GM12875 (cell line): Measurements from ENCODE around the gene PPFIA2.

ENCODE experiments used
- H3K4me3 ChIP-seq: one replicate; pipeline ENCODE4 v1.5.1; 2011; ENCODE audit warnings: low read depth, low read length, control low read depth
- TF ChIP-seq, protein P1 (sequence below): IDR thresholded peaks from 2 replicates; pipeline ENCODE4 v1.5.1; 2011; ENCODE audit warnings: low read depth, mild to moderate bottlenecking, control low read depth, inconsistent platforms, low read length, moderate library complexity, borderline replicate concordance; ENCODE audit not compliant: insufficient read depth

Gene PPFIA2

DNA sequence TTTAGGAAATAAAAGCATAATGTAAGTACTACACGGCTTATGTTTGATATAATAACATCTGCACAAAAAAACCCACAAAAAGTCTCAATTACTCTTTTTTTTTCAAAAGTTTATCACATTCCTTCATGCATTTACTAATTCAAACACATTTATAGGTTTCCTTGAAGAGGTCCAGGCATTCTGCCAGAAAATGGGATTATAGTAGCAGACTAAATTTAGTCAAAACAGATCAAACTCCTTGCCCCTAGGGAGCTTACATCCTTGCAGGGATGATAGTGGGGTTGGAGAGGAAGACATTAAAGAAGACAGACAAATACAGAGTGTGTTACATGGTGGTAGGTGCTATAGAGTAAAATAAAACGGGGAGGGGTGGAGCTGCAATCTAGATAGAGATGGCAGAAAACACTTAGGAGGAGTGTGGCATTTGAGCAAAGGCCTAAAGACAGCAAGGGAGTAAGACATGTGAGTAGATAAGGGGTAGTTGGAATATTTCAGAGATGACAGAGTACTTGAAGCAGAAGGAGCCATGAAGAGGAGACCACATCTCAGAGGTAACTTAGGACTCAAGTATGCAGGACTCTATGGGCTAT, 266.9 kb downstream of the PPFIA2 start:
- no peak overlapping the region for H3K4me3 ChIP-seq
- TF ChIP-seq, protein P1, sequence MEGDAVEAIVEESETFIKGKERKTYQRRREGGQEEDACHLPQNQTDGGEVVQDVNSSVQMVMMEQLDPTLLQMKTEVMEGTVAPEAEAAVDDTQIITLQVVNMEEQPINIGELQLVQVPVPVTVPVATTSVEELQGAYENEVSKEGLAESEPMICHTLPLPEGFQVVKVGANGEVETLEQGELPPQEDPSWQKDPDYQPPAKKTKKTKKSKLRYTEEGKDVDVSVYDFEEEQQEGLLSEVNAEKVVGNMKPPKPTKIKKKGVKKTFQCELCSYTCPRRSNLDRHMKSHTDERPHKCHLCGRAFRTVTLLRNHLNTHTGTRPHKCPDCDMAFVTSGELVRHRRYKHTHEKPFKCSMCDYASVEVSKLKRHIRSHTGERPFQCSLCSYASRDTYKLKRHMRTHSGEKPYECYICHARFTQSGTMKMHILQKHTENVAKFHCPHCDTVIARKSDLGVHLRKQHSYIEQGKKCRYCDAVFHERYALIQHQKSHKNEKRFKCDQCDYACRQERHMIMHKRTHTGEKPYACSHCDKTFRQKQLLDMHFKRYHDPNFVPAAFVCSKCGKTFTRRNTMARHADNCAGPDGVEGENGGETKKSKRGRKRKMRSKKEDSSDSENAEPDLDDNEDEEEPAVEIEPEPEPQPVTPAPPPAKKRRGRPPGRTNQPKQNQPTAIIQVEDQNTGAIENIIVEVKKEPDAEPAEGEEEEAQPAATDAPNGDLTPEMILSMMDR = no peak

DNA sequence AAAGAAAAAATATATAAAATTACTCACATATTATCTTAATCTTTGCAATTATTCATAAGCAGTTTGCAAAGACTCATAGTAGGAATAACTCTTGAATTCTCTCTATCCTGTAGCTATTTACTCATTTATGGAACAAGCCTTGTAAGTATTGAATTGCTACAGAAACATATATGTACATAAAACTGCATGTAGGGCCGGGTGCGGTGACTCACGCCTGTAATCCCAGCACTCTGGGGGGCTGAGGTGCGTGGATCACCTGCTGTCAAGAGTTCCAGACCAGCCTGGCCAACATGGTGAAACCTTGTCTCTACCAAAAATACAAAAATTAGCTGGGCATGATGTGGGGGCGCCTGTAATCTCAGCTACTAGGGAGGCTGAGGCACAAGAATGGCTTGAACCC, 286.2 kb downstream of the PPFIA2 start:
- TF ChIP-seq, protein P1 = no peak
- H3K4me3 ChIP-seq = no peak overlapping the region

DNA sequence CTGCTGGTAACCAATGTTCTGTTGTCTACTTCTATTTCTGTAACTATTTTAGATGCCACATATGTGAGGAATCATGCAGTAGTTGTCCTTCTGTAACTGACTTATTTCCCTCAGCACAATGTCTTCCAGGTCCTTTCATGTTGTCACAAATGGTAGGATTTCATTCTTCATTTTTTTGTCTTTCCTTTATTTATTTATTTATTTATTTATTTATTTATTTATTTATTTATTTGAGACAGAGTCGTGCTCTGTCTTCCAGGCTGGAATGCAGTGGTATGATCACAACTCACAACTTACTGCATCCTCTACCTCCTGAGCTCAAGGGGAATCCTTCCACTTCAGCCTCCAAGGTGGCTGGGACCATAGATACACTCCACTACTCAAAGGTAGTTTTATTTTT, 288.2 kb downstream of the PPFIA2 start:
- TF ChIP-seq, protein P1 = no peak
- H3K4me3 ChIP-seq = no peak overlapping the region

DNA sequence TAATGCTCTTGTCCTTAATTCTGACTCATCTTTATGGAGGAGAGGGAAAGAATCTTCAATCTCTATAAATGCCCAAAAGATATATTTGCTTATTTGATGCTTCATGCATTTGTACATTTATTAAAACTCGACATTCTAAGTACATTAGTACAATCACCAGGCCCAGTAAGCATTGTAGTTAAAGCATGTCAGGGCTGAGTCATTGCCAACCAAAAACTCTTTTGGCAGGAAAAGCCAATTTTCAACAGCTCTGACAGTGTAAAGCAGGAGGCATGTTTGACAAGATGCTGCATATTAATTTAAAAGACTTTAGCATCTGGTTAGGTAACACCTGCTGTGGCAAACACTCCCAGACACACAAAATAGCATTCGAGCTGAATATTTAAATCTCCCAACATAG, 290.9 kb downstream of the PPFIA2 start:
- TF ChIP-seq, protein P1 = no peak
- no peak overlapping the region for H3K4me3 ChIP-seq

DNA sequence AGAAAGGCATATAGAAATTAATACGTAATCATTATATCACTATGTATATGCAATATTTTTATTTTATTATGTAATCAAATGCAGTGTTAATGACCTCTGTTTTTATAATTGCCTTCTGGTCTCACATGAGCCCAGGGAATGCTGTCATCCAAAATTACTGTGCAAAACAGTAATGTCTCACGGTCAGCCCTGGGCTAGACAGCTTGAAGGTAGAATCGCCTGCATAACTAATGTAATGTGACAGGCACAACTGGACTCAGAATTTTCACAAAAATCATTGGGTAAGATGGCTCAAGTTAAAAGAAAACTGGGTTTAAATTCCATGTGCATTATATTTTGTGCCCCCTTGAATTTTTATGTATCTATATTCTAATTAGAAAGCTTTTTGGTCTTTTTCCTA, 293.3 kb downstream of the PPFIA2 start:
- TF ChIP-seq, protein P1 = no peak
- H3K4me3 ChIP-seq = no peak overlapping the region

DNA sequence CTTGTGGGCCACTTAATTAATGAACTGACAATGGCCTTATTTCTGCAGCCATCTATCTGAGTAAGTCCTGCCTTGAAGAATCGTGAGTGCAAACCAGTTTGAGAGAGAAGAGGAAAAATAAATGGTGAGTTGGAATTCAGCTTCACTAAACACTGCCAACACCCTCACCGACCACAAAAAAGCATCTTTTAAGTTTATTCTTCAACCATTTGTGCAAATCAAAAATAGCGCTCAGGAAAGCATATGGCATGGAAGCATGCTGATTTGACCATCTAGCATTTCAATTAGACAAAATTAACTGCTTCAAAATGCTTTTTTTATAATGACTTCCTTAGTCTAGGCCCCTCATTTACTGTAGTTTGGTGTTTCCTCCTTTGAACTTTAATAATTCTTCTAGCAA, 294.0 kb downstream of the PPFIA2 start:
- TF ChIP-seq, protein P1 = no peak
- H3K4me3 ChIP-seq = no peak overlapping the region

DNA sequence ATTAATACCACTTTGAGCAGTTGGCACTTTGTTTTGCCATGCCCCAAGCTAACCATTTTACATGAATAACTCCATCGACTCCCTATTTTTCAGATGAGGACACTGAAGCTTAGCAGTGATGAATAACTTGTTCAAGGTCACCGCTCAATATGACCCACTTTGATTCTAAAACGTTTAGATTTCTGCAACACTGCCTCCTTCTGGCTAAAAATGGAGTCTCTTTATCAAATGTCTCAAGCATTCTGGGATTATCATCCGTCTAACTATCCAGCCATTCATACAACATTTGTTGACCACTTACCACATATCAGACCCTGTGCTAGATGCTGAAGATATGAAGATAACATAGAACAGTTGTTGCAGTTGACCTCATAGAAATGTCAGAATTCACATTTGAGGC, 298.0 kb downstream of the PPFIA2 start:
- TF ChIP-seq, protein P1 = no peak
- H3K4me3 ChIP-seq = no peak overlapping the region
